GM18502 (cell line): Measurements from ENCODE around the gene NPHP4.

Experiments
- ATAC-seq: cut with Tn5 transposase; IDR thresholded peaks from one replicate; pipeline ENCODE4 v1.9.1; 2021; ENCODE audit warnings: mild to moderate bottlenecking; ENCODE audit not compliant: unreplicated experiment, poor library complexity

The NPHP4 gene

DNA sequence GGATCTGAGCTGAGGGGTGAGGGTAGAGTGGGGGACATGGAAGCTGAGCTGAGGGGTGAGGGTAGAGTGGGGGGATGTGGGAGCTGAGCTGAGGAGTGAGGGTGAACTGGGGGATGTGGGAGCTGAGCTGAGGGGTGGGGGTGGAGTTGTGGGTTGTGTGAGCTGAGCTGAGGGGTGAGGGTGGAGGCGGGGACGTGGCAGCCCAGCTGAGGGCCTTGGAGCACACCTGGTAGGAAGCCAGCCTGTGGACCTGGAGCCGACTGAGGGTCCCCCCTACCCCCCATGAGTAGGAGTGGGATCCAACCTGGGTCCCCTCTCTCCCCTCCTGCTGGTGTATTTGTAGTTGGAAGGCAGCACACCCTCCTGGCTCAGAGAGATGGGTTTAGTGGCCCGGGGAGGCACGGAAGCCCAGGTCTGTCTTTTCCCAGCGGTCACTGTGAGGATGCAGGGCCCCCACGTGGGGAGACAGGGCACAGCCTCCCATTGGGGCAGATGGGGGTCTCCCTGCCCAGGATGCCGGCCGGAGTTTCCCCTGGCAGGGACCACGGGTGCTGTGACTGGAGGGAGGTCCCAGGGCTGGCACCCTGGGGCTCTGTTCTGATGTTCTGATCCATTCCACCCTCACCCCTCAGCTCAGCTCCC lies 13.2 kb upstream of the NPHP4 start:
- ATAC-seq, result no peak

DNA sequence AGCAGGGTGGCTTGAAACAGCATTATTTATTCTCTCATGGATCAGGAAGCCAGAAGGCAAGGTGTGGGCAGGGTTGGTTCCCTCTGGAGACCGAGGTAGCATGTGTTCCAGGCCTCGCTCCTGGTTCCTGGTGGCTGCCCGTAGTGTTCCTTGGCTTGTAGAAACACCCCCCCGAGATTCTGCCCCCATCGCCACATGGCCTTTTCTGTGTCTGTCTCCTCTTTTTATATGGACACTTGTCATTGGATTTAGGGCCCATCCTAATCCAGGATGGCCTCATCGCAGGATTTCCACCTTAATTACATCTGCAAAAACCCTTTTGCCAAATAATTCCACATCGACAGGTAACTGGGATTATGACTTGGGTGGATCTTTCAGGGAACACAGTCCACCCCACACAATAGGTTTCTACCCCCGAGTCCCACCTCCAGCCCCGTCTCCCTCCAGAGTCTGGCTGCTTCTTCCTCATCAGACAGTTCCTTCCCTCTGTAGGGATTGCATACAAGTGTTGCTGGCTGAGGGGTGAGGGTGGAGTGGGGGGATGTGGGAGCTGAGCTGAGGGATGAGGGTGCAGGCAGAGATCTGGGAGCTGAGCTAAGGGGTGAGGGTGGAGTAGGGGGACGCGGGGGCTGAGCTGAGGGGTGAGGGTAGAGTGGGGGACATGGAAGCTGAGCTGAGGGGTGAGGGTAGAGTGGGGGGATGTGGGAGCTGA lies 12.3 kb upstream of the NPHP4 start:
- no peak for ATAC-seq

- no peak for ATAC-seq
Observed at GRCh38 chr1:6003568-6004411, 11.6 kb upstream of the NPHP4 start.

DNA sequence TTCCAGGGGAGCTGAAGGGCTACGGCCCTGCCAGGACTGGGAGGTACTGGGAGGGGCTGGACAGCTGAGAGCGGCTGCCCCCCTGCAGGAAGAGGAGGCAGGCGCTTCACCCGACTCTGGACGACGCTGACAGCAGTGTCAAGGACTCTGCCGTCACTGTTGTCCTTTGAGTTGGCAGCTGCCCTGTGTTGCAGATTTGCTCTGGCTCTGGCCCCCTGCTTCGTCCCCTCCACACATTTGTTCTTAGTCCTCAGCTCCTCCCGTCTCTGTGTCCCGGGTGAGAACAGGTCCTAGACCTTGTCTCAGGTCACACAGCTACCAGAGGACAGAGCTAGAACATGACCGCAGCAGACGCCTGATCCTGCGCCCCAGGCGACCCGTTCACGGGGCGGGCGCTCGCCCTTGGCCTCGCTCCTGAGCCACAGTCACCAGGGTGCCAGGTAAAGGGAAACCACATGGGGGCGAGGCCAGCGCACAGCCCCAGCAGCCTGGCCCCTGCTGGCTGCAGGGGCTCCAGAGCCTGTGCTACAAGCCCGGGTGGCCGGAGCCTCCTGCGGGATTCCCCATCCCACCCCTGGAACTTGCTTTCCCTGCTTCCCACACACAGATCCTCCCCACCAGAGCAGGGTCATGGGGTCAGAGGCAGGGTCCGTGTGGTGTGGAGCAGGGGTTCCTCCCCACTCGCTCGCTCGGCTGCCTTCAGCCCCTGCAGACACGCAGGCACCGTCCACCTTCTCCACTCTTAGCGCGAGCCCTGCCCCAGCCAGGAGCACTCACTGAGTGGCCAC lies 10.7 kb upstream of the NPHP4 start:
- no peak for ATAC-seq

DNA sequence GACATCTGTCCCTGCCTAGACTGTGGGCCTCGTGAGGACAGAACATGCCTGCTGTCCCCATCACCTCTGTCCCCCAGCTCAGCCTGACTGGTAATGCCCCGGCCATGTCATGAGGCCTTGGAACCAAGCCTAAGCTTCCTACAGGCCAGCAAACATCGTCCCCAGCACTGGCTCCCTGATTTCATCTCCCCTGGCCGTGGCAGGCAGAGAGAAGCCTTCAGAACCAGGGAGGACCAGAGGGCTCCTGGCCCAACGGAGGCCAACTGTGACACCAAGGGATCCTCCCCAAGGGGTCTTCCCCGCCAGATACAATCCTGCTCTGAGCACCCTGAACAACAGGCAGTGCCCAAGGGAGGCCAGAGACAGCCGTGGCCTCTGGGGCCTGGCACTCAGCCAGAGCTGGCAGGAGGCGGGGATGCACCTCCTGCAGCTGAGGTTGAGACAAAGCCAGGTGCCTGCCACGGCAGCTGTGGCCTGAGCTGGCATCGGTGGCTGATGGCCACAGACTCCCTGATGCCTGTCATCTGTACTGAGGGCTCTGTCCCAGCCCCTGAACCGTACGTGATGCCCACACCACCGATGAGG lies 9.9 kb upstream of the NPHP4 start:
- no peak for ATAC-seq

DNA sequence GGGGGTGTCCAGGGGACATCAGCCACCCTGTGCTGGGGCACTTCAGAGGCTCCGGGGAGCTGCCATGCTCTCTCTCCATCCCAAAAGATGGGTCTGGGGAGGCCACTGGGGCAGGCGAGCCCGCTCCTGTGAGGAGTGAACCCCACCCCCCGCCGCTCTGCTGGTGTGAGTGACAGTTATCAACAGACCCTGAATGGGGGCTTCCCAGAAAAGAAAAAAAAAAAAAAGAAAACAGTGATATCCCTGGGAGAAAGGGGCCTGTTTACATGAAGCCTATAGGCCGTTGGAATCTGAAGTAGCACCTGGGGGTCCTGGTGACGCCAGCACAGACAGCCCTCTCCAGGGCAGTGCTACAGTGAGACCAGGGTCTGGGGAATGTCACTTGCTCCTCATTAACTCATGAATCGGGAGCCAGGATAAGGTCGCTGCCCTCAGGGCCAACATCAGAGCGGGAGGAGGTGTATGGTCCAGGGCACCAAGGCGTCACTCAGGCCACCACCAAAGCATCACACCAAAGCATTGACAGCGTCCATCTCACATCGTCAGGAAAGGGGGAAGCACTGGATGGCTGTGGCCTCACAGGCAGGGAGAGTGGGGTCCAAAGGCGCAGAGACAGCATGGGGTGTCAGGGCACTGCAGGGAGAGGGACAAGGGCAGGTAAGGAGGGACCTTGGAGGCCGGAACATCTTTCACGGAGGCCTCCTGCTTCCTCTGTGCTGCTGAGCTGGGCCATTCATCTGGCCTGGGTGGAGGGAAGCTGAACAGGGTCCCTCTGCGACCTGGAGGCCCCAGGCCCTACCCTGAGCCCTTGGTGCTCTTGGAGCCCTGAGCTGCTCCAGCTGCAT lies 8.4 kb upstream of the NPHP4 start:
- ATAC-seq, result no peak

DNA sequence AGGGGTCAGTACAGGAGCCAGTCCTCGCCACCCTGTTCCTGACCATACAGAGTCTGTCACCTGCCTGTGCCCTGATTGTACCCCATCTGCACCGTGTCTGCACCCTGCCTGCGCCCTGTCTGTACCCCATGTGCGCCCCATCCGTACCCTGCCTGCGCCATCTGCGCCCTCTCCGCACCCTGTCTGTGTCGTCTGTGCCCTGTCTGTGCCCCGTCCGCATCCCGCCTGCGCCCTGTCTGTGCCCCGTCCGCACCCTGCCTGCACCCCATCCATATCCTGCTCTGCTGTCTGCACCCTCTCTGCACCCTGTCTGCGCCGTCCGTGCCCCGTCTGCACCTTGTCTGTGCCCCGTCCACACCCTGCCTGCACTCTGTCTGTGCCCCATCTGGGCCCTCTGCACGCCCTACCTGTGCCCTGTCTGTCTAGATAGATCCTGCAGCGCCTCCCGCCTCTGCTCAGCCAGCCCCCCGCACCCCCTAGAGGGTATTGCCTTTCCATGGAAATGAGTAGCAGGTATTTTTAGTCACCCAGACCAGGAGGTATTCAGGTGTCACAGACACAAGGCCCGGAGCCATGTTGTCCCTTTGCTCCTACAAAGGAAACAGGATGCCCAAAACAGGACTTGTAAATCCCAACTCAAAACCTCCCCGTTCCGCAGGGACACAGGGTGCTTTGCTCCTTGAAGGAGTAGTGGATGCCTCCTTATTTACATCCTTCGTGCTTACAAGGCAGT lies 7.7 kb upstream of the NPHP4 start:
- ATAC-seq, result no peak

DNA sequence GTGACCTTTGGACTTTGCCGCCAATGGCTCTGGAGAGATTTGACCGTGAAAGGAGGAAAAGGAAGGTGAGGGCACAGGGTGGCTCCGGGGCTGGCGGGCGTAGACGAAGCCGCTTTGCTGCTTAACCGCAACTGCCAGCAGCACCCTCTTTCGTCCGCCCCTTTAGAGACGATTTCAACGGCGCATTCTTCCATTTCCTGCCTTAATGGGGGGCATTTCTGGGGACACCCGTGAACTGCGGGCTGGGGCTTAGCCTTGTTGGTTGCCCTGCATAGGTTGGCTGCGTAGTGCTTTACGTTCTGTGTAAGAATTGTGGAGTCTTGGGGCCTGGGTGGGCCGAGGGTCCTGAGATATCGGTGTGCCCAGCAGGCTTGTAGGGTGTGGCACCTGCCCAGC lies 6.7 kb upstream of the NPHP4 start:
- no peak for ATAC-seq

- no peak for ATAC-seq
Observed at GRCh38 chr1:5998051-5998905, 6.1 kb upstream of the NPHP4 start.

- no peak for ATAC-seq
Observed at GRCh38 chr1:5997316-5997715, 5.1 kb upstream of the NPHP4 start.

- no peak for ATAC-seq
Observed at GRCh38 chr1:5996641-5997270, 4.5 kb upstream of the NPHP4 start.

GRCh38 chr1:5995871-5996630 lies 3.8 kb upstream of the NPHP4 start:
- ATAC-seq, result no peak

- ATAC-seq, result no peak
Observed at GRCh38 chr1:5994713-5995621, 2.7 kb upstream of the NPHP4 start.

GRCh38 chr1:5993556-5994491 lies 1.6 kb upstream of the NPHP4 start:
- no peak for ATAC-seq
